HG03460 (cell line): ENCODE measurements around the gene ALDH1A1.
"Not testable (repeated sequence)": the region's sequence is repeated elsewhere in the genome, so short reads cannot be mapped to it uniquely, and the experiment has no call there.

Source experiments
- ATAC-seq: cut with Tn5 transposase; IDR thresholded peaks from one replicate; pipeline ENCODE4 v1.9.1; 2021; ENCODE audit not compliant: unreplicated experiment

Gene ALDH1A1

GRCh38 chr9:72945391-72945790 lies 7.5 kb downstream of the ALDH1A1 start:
- ATAC-seq: no peak

- no peak for ATAC-seq
Observed at GRCh38 chr9:72943844-72944462, 8.9 kb downstream of the ALDH1A1 start.

DNA sequence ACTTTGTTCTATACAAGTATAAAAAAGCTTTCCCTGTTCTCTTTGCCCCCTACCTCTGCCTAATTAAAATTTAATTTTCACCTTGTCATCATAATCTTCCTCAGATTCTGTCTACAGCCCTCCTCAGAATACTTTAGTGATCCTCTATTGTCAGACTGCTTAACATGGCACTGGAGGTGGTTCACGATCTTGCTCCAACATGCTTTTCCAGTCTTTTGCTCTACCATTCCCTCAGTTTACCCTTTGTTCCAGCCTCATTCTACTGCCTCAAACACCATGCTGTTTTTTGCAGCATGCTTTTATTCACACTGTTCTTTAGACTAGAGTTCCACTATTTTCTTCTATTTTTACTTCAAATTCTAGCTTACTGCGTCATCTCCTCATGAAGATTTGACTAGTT lies 10.4 kb downstream of the ALDH1A1 start:
- no peak for ATAC-seq

GRCh38 chr9:72939581-72939980 lies 13.3 kb downstream of the ALDH1A1 start:
- not testable (repeated sequence) for ATAC-seq

DNA sequence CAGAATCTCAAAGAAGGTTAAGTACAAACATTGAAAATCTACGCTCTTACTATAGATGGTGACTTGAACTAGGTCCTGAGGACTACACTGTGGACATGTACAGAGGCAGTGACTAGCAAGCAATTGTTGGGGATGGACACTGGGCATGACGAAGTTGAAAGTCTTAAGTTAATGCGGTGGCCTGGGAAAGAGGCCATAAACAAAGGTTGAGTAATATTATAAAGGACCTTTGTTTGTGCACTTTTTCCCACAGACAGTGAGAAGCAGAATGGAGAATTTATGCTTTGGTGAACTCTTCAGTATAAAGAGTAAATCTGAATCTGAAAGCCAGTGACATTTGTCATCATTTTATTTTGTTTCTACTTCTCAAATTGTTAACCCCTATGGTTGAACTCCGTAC lies 15.3 kb downstream of the ALDH1A1 start:
- no peak for ATAC-seq

DNA sequence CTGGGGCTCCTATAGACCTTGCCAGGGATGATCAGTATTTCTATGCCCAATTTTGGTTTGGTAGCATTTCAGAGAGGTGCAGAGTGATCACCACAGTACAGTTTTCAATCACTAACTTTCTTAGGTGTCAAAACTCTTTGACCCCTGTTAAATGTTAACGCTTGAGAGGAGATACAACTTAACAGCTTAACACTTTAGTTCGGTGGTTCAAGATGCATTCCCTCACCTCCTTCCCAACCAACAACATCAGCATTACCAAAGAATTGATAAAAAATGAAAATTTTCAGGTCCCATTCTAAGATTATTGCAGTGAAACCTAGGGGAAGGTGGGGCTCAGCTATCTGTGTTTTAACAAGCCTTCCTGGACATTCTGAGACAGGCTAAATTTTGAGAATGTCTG lies 16.2 kb downstream of the ALDH1A1 start:
- ATAC-seq: no peak

DNA sequence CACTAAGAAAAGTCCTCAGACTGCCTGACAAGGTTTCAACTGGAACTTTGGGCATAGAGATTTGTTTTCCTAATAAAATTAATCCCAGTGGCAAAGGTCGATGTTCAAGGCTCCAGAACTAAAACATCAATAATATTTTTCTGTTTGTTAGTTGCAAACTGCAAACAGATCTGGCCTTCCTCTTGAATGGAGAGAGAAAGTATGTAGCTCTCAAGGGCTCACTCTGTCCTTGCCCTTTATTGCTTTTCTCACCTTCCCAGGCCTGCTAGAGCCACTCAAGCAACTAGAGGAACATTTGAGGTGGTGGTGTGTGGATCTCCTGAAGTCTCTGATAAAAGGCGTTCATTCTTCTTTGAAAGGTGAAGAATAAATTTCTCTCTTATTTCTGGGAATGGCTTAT lies 16.6 kb downstream of the ALDH1A1 start:
- no peak for ATAC-seq

- no peak for ATAC-seq
Observed at GRCh38 chr9:72935595-72935994, 17.3 kb downstream of the ALDH1A1 start.

DNA sequence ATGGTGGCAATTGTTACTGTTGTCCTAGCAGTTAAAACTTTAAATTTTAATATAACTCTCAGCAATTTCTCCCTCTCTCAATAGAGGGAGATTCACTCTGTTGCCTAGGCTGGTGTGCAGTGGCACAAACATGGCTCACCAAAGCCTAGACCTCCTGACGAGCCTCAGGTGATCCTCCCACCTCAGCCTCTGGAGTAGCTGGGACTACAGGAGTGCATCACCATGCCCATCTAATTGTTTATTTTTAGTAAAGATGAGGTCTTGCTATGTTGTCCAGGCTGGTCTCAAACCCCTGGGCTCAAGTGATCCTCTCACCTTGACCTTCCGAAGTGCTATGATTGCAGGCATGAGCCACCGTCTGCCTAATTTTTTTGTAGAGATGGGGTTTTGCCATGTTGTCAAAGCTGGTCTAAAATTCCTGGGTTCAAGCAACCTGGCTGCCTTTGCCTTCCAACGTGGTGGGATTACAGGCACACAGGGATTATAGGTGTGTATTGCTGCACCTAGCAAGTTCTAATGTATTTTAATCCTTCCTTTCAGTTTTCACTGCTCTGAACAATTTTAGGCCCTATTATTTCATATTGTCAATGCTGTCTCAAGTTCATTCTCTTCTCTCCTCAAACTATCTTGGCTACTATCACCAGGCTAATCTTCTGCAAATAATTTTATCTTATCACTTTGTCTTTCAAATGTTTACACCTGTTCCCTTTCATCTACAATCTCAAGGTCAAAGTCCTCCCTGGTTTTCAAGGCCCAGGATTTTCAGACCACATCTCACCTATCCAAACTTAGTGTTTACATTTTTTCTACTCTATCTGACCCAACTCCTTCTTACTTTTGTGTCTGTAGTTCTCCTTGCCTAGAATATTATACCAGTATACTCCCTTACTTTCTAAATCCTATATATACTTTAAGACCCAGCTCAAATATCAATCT lies 18.9 kb downstream of the ALDH1A1 start:
- no peak for ATAC-seq

DNA sequence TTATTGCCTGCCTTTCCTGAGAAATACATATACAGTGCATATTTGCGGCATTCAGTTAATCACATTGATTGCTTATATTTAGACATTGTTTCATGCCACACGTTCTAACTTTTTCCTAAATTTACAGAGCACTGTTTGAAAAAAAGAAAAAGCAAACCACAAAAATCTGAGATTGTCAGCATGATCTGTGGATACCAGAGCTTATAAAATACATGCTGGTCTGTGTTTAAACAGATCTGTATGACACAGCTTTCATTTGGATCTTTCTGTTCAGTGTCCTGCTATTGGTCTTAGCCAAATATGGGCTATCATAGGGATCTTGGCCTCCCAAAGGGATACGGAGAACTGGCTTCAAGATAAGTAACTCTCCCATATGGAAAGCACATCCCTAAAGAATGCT lies 20.2 kb downstream of the ALDH1A1 start:
- ATAC-seq: no peak

GRCh38 chr9:72931897-72932296 lies 21.0 kb downstream of the ALDH1A1 start:
- ATAC-seq: no peak

GRCh38 chr9:72931437-72931836 lies 21.4 kb downstream of the ALDH1A1 start:
- no peak for ATAC-seq

DNA sequence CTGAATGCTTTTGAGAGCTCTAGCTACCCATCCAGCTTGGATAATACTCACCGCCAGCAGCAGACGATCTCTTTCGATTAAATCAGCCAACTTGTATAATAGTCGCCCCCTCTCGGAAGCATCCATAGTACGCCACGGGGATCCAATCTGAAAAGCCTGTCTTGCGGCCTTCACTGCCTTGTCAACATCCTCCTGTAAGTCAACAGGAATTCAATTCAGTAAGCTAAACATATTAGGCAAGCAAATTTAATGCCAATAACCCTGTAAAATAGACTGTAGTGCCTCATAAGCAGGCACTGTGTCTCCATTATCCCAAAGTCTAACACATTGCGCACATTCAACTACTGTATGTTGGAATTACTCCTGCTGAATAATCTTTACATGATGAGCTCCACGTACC lies 22.0 kb downstream of the ALDH1A1 start:
- ATAC-seq: no peak

DNA sequence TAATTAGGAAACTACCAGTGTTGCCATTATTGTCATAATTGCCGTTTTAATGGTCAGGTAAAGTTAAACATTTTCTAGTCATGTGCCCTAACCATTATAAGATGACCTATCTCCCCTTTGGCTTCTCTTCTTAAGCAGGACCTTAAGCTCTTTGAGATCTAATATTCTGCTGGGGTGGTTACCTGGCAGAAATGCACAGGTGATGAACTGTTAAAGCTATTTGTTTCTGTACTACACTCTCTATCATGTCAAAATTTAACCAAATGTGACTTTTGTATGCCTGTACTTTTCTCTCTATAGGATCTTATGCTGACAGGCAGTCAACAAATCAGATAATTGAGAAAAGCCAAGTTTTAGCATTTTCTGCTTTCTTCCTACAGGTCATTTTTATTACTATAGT lies 23.3 kb downstream of the ALDH1A1 start:
- ATAC-seq: no peak

- no peak for ATAC-seq
Observed at GRCh38 chr9:72928042-72928507, 24.8 kb downstream of the ALDH1A1 start.

DNA sequence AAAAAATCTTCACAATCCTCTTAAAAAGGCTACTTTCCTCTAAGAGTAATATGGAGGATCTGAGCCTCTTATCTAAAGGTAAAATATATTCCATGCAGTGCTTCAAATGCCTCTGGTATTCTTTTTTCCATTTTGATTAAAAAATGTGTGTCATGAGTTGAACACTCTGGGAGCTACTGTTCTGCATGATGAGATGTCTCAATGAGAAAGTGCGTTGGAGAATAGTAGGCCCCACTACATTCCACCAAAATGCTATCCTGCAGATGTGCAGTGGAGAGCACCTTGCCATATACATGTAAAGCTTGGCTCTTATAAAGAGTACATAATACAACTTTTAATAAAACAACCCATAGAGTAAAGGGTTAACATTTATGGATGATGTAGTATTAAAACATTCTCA lies 26.3 kb downstream of the ALDH1A1 start:
- no peak for ATAC-seq

GRCh38 chr9:72925891-72926290 lies 27.0 kb downstream of the ALDH1A1 start:
- no peak for ATAC-seq

GRCh38 chr9:72925126-72925789 lies 27.6 kb downstream of the ALDH1A1 start:
- no peak for ATAC-seq

DNA sequence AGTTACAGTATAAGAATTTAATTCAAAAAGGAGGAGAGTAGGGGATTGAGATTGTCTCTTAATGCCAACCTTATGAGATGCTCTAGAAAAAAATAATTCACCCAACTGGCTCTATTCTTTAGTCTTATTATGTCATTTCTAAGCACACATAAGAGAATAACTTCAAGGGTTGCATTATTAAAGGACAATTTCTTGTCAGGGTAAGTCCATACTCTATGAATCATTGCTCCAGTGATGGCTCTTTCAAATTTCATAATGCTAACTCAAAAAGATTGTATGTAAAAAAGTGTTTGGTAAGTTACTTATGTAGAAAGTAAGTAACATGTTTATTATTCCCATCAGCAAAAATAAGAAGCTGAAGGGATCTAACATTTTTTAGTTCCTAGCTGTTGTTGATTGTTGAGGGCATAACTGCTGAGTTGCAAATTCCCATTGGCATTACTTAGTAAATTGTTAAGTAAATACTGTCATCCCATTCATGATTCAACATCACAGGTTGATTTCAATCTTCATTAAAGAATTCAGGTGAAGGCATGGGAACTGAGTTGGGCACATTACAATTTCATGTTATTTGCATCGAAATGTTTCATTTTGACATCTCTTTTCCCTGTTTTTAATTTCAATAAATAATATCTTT lies 28.6 kb downstream of the ALDH1A1 start:
- ATAC-seq: no peak

DNA sequence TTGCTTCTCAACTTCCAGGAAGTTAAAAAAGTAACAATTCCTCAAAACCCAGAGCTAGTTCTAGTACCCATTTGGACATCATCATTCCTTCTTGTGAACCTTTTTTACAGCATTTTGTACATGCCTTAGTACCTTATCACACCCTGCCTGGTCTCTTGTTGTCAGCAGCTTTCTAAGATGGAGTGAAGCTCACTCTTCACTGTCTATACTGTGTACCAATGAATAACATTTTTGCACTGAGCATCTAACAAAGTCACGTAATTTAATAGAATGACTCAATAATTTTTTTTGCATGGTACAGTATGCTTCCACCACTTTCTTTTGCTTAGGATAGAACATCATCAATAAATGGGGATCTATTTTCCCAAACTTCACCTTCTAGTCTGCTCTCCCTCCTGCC lies 29.8 kb downstream of the ALDH1A1 start:
- no peak for ATAC-seq

DNA sequence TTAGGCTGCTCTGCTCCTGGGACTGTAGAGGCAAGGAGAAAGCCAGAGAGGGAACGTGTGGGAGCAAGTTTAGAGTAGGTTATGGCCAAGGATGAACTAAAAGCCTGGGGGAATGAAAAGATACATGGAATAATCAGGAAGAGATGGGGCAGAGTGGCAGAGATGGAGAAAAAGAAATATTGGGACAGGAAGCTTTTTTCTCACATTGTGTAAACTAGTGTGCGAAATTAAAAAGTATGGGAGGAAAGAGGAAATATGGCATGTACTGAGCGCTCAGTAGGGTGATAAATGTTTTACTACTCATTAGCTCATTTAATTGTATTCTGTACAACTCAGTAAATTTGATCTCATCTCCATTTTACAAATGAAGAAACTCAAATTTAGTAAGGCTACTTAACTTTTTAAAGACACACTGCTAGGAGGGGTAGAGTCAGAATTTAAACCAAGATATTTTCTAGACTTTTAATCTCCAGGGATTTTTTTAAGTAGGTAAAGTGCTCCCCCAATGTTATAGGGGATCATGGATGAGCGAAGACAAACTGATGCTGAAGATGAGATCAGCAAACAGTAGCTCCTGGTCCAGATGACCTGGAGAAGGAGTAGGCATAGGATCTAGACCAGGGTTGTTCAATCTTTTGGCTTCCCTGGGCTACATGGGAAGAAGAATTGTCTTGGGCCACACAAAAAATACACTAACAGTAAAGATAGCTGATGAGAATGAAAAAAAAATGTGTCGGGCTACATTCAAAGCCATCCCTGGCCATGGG lies 30.8 kb downstream of the ALDH1A1 start:
- no peak for ATAC-seq
